C4-2B (cell line): ENCODE results near the gene ATP1B3.
A peak's percentile ranks its signal among the peaks of the same experiment; 100 is the strongest.
"Not testable (repeated sequence)": the region's sequence is repeated elsewhere in the genome, so short reads cannot be mapped to it uniquely, and the experiment has no call there.

Experiments
- H3K27ac ChIP-seq: fragments of 450-650 bp; 2 replicates; pipeline ENCODE4 v1.5.1; 2017
- ZFX ChIP-seq: fragments of 450-650 bp; IDR thresholded peaks from 2 replicates; pipeline ENCODE4 v1.6.1; 2017
- TF ChIP-seq, protein P1 (sequence below): fragments of 450-650 bp; conservative IDR thresholded peaks from 2 replicates; pipeline ENCODE4 v1.5.1; 2017; ENCODE audit warnings: mild to moderate bottlenecking

The ATP1B3 gene

DNA sequence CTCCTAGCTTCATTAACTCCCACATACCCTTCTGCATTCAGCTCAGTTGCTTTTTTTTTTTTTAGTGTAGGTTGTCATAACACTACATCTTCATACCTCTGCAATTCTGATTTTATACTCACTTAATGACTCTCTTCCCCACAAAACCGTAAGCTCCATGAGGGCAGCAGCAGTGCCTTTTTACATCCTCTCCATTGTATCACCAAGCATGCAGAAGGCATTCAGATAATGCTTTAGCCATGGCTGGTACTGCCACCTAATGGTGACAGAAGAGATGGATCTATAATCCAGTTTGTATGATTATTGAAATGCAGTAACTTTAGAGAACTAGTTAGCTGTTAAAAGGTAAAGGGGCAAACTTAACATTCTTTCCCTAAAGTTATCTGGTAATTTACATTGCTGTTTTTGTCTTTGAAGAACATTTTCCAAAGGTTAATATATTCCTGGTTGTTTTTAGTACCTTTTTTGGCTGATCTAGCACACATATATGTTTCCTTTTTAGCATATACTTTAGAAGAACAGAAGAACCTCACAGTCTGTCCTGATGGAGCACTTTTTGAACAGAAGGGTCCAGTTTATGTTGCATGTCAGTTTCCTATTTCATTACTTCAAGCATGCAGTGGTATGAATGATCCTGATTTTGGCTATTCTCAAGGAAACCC is 36.8 kb downstream of the ATP1B3 start:
- H3K27ac ChIP-seq = no peak overlapping the region
- TF ChIP-seq, protein P1, sequence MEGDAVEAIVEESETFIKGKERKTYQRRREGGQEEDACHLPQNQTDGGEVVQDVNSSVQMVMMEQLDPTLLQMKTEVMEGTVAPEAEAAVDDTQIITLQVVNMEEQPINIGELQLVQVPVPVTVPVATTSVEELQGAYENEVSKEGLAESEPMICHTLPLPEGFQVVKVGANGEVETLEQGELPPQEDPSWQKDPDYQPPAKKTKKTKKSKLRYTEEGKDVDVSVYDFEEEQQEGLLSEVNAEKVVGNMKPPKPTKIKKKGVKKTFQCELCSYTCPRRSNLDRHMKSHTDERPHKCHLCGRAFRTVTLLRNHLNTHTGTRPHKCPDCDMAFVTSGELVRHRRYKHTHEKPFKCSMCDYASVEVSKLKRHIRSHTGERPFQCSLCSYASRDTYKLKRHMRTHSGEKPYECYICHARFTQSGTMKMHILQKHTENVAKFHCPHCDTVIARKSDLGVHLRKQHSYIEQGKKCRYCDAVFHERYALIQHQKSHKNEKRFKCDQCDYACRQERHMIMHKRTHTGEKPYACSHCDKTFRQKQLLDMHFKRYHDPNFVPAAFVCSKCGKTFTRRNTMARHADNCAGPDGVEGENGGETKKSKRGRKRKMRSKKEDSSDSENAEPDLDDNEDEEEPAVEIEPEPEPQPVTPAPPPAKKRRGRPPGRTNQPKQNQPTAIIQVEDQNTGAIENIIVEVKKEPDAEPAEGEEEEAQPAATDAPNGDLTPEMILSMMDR = peak; percentile 86
- no peak for TF ChIP-seq ZFX

DNA sequence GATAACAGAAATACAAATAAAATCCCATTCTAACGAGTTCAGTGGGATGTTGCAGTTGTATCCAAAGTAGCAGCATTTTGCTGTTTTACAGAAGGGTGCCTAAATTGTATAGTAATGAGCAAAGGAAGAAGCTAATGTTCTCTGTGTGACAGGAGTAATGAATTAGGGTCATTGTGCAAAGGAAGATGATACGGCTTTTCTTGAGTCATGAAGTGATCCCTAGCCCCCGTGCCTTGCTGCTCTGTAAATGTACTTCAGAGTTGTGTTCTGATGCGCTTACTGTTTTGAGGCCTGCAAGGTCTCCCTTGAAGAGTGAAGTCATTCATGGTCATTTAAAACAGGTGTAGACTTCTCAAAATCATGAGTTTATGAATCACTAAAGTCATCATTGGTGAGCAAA is 37.9 kb downstream of the ATP1B3 start:
- TF ChIP-seq ZFX = no peak
- TF ChIP-seq, protein P1 = no peak
- no peak overlapping the region for H3K27ac ChIP-seq

DNA sequence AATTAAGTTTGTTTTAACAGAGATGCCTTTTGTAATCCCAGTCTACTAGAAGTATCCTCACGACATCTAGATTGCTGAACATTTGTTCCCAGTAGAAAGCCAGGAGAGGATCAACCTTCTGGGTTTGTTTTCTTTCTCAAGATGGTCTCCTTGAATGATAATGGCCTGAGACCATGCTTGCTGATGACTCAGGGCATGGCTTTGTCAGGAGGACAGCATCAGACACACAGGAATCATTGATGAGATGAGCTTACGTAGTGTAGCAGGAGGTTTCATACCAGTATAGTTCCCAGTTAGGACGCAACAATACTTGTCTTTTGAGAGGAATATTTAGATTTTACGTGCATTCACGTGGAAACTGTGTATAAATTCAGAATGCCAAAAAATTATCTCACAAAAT is 38.6 kb downstream of the ATP1B3 start:
- H3K27ac ChIP-seq = no peak overlapping the region

DNA sequence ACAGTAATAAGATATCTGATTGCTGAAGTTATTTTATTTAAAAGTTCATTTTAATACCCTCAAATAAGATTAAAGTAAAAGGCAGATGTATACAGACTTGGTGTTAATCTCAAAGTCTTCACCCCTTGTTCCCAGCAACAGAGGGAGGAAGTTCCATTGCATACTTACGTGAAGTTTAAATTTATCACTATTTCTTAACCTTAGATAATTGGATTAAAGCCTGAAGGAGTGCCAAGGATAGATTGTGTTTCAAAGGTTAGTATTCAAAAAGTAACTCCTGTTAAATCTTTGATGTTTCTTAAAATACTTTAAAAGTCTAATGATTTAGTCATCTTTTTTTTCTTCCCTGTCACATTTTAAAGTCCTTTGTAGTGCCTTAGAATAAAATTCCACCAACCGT is 39.3 kb downstream of the ATP1B3 start:
- TF ChIP-seq, protein P1 = no peak
- no peak for TF ChIP-seq ZFX
- no peak overlapping the region for H3K27ac ChIP-seq

More for the DNA sequence above, 38.6 kb downstream of the ATP1B3 start:
- TF ChIP-seq, protein P1 = no peak
- no peak for TF ChIP-seq ZFX

DNA sequence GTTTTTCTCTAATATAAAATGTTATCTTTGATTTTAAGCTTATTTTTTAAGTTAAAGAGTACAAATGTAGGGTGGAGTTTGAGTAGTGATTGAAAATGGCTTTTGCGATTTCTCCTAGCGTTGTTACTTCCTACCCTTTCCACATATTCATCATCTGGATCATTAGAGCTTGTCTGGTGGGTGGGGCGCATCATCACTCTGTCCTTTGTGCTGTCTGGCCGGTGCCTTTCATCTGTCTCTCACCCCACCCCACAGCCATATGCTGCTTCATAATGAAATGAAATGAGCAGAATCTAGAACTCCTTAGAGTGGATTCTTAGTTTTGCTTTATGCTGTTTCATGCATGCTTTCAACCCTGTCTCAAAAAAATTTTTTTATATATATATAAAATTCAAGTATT is 44.3 kb downstream of the ATP1B3 start:
- H3K27ac ChIP-seq = no peak overlapping the region
- TF ChIP-seq, protein P1 = no peak
- TF ChIP-seq ZFX = no peak

DNA sequence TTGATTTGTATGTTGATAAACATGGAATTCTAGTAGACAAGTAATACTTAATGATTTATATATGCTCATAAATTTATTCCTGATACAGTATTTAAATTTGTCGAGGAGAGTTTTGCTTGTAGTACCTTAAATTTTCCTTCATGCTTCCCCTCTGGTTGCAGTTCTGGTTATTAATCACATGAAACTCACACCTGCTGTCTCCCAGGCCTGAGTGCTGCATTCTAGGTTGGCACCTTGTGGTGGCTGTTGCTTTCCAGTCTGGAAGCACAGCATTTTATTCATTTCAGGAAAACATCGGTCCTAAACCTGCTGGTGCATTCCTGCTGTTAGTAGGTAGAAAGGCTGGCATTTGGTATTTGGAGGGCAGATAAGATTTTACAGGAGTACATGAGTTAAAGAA is 44.9 kb downstream of the ATP1B3 start:
- TF ChIP-seq, protein P1 = no peak
- TF ChIP-seq ZFX = no peak

DNA sequence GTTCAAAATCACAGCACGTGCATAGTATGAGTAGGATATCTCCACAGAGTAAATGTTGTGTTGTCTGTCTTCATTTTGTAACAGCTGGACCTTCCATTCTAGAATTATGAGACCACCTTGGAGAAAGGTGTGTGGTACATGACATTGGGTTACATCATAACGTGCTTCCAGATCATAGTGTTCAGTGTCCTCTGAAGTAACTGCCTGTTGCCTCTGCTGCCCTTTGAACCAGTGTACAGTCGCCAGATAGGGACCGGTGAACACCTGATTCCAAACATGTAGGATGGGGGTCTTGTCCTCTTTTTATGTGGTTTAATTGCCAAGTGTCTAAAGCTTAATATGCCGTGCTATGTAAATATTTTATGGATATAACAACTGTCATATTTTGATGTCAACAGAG is 49.2 kb downstream of the ATP1B3 start:
- not testable (repeated sequence) for H3K27ac ChIP-seq

More for the DNA sequence above, 44.9 kb downstream of the ATP1B3 start:
- no peak overlapping the region for H3K27ac ChIP-seq

DNA sequence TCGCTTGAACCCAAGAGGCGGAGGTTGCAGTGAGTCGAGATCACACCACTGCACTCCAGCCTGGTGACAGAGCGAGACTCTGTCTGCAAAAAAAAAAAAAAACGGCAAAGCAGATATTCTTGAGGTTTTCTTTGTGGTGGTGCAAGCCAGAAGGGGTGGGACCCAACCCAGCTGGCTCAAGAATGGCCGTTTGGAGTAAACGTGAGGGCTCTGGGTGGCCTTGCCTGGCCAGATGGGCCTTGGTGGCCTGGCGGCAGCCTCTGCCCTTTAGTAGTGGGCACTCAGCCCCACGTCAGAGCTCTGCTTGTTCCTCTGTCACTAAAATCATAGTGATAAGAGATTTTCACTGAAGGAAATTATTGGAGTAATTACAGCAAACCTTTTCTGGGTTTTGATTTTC is 50.5 kb downstream of the ATP1B3 start:
- TF ChIP-seq, protein P1 = no peak
- no peak for TF ChIP-seq ZFX
- H3K27ac ChIP-seq = no peak overlapping the region
